ENCODE results near the gene RHBDL3.
"Not testable (repeated sequence)": the region's sequence is repeated elsewhere in the genome, so short reads cannot be mapped to it uniquely, and the experiment has no call there.

GRCh38 chr17:32316653-32317052 is 51.0 kb downstream of the RHBDL3 start:
- not testable (repeated sequence) for TF ChIP-seq POLR2A, CTCF (IDR thresholded peaks at IDR 0.05)

Measured in uterus (tissue), 2 donors.